HepG2 (cell line): ENCODE data around the gene FAM25C. TPM values are rescaled to one million over a fixed set of nuclear protein-coding genes. Genes with fewer than 3 reads are reported as not detected.

ENCODE experiments used
- polyA plus RNA-seq, 8 experiments: library from polyadenylated mRNA; depleted of rRNA in 3 of 8; stranded (reverse) in 7 of 8; unstranded in 1 of 8; fragments of >200 nt; fragmentation: Illumina TruSeq in 4 of 8; extraction: Trizol in 4 of 8; gene quantifications; 2 replicates each; pipeline versions ENCODE4 v1.2.1 to v1.2.3, GENCODE V29; 2011 to 2016; ENCODE audit warnings: low read depth in 4 of 8, missing spikeins in 1 of 8, mixed read lengths in 1 of 8; ENCODE audit not compliant: insufficient read depth in 1 of 8
- small RNA-seq, 3 experiments: library from RNA; depleted of rRNA; stranded (forward); fragments of <200 nt; gene quantifications; one replicate each; pipeline ENCODE3, GENCODE V24; 2012; ENCODE audit warnings: low read depth in 2 of 3, low replicate concordance in 1 of 3; ENCODE audit not compliant: insufficient read length in 3 of 3, insufficient read depth in 2 of 3
- total RNA-seq, 5 experiments: library from RNA; depleted of rRNA; stranded (reverse); fragments of >200 nt; fragmentation: Illumina TruSeq; extraction: Trizol; gene quantifications; 2 replicates each; pipeline ENCODE4 v1.2.3, GENCODE V29; 2016; ENCODE audit warnings: low read depth in 1 of 5

The FAM25C gene
- total and polyA plus RNA-seq, 2 of the 13 experiments (the other 11 are each of a cell fraction or from before 2014, with no cell fraction given): not detected

Small RNAs within 50 kb of the gene (small RNA-seq; reads per million reads assigned to genes)
- gene RNA5SP315: 0 reads per million in 3 experiments

Other genes starting within 250 kb of the FAM25C start
- 0.04 TPM in 1 of 2 replicates, not detected in the other for gene SYT15B, start 236.2 kb downstream of the FAM25C start, total RNA-seq (2016; rRNA removed; fragmentation: Illumina TruSeq; extraction: Trizol)
- gene SYT15B, start 236.2 kb downstream of the FAM25C start, polyA plus RNA-seq (2011; rRNA removed): not detected in 2 replicates
- gene NPY4R2, start 81.1 kb downstream of the FAM25C start, total RNA-seq (2016; rRNA removed; fragmentation: Illumina TruSeq; extraction: Trizol): not detected in 2 replicates
- not detected in 2 replicates for gene NPY4R2, start 81.1 kb downstream of the FAM25C start, polyA plus RNA-seq (2011; rRNA removed)